NB4 (cell line): ENCODE results near the gene SPOCK2.

Source experiments
- CTCF ChIP-seq: IDR thresholded peaks from one replicate; pipeline ENCODE4 v1.5.1; 2012; ENCODE audit warnings: low read depth, low read length
- POLR2A ChIP-seq: IDR thresholded peaks from 2 replicates; pipeline ENCODE4 v1.6.1; 2011; ENCODE audit warnings: mild to moderate bottlenecking; ENCODE audit not compliant: insufficient read length; ENCODE audit errors: extremely low read depth

DNA sequence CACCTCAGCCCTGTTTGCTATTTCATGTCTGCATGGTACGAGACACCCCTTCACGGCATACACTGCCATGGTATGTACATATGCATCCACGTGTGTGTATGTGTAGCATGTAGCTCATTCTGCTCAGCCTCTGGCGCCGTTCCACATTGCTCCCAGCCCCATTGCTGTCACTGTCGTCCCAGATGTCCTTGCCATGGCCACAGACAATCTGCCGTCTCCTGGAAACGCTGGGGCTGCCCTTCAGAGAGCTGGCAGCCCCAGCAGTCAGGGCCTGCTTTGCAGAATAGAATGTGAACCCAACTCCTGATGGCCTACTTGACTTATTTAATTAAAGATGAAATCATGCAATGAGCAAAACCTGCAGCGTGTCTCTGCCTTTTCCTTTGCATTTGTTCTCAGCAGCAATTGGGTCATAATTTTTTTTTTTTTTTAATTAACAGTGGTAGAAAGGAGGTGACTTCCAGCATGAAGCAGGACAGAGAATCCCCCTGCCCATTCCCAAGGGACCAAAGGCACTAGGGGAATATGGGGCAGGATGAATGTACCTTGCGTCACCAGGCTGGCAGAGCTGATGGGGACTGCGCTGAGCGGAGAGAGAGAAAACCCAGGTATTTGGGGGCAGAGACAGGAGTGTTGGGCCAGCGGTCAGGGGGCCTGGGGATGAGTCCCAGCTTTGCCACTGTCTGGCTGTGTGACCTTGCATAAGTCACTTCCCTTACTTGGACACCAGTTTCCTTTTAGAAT is 75.0 kb downstream of the SPOCK2 start:
- TF ChIP-seq CTCF (no peak), POLR2A (no peak)
